ENCODE measurements around the gene KPNA6.

- no peak for TF ChIP-seq EZH2 (optimal IDR thresholded peaks at IDR 0.05; ENCODE audit: low read depth, low read length)
- no peak for TF ChIP-seq EZH2phosphoT487 (IDR thresholded peaks at IDR 0.05; ENCODE audit: low read length)
- no peak for TF ChIP-seq CTCF (IDR thresholded peaks at IDR 0.05; ENCODE audit: low read length)
Measured at GRCh38 chr1:32208891-32209328, 101.1 kb downstream of the KPNA6 start, which contains the start of gene DCDC2B.
